Frontal cortex (tissue), 4 donors: ENCODE results near the gene MZB1. TPM values are rescaled to one million over a fixed set of nuclear protein-coding genes. Genes with fewer than 3 reads are reported as not detected.

Experiments used
- DNase-seq, 2 donors: peaks; one replicate each; pipeline ENCODE4 v3.0.0; 2012; ENCODE audit warnings: low spot score in 2 of 2
- FAIRE-seq: peaks from 2 replicates; lab custom pipeline; 2012; peaks lifted over from hg19 to GRCh38; lab: Jason Lieb, UNC
- total RNA-seq: library from RNA; depleted of rRNA; stranded (reverse); fragments of >200 nt; gene quantifications from one replicate; pipeline ENCODE4 v1.2.3, GENCODE V29; 2014
- donor health status: control.
- donor health status: control.
- donor health status: control.

MZB1 gene
- total RNA-seq, 1 donor from 2014 or later: not detected

DNA sequence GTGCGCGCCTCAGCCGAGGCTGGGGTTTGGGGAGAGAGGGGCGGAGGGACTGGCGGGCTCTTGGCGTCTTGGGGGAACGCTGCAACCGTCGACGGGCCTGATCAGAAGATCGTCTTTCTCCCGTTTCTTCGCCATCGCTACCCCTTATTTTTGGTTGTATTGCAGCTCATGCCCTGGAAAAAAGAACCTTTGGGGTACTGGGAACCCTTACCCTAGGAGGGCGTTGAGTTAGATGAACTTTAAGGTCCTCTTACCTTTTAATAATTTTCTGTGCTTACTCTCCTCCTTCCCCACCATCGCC is 47.3 kb downstream of the MZB1 start:
- no peak for FAIRE-seq
- no peak for DNase-seq

GRCh38 chr5:139341689-139342422 is 47.9 kb downstream of the MZB1 start, which contains the start of gene PAIP2:
Gene PAIP2 (plus strand): TSS chr5:139341854. CDS start chr5:139363785, 21,931 bp downstream.
- DNase-seq (peak; percentile 81 to 90), FAIRE-seq (peak; percentile 33)

- no peak for DNase-seq
- no peak for FAIRE-seq
These were observed 48.5 kb downstream of the MZB1 start for GRCh38 chr5:139341187-139341688.

- FAIRE-seq: no peak
These were observed 49.7 kb downstream of the MZB1 start for GRCh38 chr5:139340051-139340450.

More at GRCh38 chr5:139340051-139340450, 49.7 kb downstream of the MZB1 start:
- no peak for DNase-seq

Other genes starting within 250 kb of the MZB1 start
- 9.4 TPM for gene SIL1, start 191.5 kb downstream of the MZB1 start, total RNA-seq
- gene MATR3, start 96.2 kb downstream of the MZB1 start, total RNA-seq: 810 TPM
- 113 TPM for gene PAIP2, start 48.1 kb downstream of the MZB1 start, total RNA-seq
- not detected for gene SLC23A1, start 6.6 kb downstream of the MZB1 start, total RNA-seq
- gene PROB1, start 5.2 kb upstream of the MZB1 start, total RNA-seq: under 0.01 TPM
- 1.6 TPM for gene SPATA24, start 14.2 kb upstream of the MZB1 start, total RNA-seq
- gene DNAJC18, start 49.6 kb upstream of the MZB1 start, total RNA-seq: 53.0 TPM
- 4.9 TPM for gene ECSCR, start 72.8 kb upstream of the MZB1 start, total RNA-seq
- not detected for gene SMIM33, start 81.1 kb upstream of the MZB1 start, total RNA-seq
- gene STING1, start 92.8 kb upstream of the MZB1 start, total RNA-seq: 3.3 TPM
- gene UBE2D2, start 171.4 kb upstream of the MZB1 start, total RNA-seq: 124 TPM